SK-MEL-5 (cell line): ENCODE measurements around the gene UXS1. TPM values are rescaled to one million over a fixed set of nuclear protein-coding genes. Genes with fewer than 3 reads are reported as not detected.
"Not testable (repeated sequence)": the region's sequence is repeated elsewhere in the genome, so short reads cannot be mapped to it uniquely, and the experiment has no call there.

ENCODE experiments used
- DNase-seq: peaks from one replicate; pipeline ENCODE4 v3.0.0-alpha.2; 2016; ENCODE audit warnings: low read depth, low spot score
- in situ Hi-C: cut with HindIII; loops from 2 replicates; pipeline ENCODE4 v1.10.0; 2016; ENCODE audit warnings: low sequenced_read_pairs, high pct_unique_total_duplicates, low pct_unique_long_range_greater_than_20kb
- total RNA-seq: library from RNA; depleted of rRNA; stranded (reverse); fragments of >200 nt; shearing (Covaris generic); gene quantifications from 2 replicates; pipeline ENCODE4 v1.2.3, GENCODE V29; 2014

Gene UXS1
- total RNA-seq, 1 experiment from 2014 or later: 25.8 TPM

DNA sequence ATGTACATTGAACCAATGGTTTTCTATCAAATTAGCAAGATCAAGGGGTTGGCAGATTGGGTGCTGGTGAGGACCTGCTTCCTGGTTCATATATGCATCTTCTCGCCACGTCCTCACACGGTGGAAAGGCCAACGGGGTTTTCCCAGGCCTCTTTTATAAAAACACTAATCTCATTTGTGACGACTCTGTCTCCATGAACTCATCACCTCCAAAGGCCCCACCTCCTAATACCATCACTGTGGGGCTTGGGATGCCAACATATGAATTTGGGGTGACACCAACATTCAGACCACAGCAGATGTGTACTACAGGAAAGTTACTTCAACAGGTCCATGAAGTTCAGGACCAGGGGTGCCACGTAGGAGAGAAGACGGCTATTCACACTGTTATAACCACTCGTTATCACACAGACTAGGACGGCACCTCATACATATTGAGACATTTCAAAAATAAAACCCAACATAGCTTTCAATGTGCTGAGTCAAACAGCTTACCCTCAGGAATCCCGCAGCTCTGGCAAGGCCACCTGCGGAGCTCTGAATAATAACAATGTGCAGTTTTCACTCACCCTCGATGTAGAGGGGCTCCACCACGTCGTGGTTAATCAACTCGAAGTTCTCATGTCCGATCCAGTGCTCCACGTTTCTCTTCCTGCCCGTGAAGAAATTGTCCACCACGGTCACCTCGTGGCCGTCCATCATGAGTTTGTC lies 49.3 kb downstream of the UXS1 start:
- in situ Hi-C loops: no loop called here
- no peak for DNase-seq

DNA sequence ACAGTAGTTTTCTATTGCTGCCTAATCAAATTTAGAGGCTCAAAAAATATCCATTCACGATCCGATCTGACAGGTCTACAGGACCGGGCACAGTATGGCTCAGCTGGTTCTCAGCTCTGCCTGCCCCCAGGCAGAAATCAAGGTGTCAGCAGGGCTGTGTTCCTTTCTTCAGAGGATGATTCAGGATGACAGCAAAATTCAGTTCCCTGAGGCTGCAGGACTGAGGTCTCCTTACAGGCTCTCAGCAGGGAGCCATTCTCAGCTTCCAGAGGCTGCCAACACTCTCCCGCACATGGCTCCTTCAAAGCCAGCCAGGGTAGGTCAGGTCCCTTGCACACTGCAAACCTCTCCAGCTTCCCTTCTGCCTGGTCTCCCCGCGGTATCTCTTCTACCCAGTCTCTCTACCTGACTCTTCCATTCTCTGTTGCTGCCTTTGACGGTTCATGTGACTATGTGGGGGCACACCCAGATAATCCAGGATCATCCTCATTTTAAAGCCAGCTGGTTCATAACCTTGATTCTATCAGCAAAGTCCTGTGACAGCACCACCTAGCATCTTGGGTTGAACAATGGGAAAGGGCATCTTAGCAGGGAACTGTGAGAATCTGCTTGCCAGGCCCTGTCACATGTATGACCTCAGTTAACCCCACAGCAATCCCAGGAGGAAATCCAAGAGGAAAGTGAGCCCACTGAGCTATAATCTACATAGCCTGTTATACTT lies 50.4 kb downstream of the UXS1 start:
- in situ Hi-C loops: no loop called here
- DNase-seq: no peak

- in situ Hi-C loops: no loop called here
- no peak for DNase-seq
Measured at GRCh38 chr2:106142683-106143082, 51.4 kb downstream of the UXS1 start.

DNA sequence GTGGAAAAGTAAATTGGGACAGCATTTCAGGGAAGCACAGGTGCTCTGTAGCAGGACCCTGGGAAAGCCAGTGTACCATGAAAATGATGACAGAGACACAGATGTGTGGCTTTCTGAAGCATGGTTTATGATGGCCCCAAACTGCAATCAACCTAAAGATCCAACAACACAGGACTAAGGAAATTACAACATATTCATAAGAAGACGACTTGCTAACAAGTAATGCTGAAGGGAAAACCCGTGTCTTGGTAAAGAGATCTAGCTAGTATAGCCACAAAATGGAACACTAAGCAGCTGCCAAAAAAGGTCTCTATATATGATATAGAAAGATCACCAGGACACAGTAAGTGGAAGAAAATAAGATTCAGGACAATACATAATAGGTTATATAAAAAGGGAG lies 53.2 kb downstream of the UXS1 start:
- in situ Hi-C loops: no loop called here

DNA sequence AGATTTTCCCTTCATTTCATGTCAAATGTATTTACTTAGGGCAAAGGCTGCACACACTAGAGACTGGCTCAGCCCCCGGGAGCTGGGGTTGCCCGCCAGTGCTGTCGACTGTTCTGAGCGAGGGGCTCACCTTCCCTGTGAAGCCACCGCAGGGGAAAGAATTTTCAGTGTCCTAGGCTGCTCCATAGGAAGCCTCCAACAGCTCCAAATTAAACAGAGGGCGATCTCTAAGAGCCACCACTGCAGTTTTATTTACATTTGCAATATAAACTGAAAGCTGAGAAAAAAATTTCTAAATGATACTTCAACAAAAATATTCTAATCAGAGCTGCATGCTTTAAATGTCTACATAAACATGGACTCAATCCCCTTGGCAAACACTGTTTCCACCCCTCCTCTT lies 54.0 kb downstream of the UXS1 start:
- in situ Hi-C loops: no loop called here
- DNase-seq: no peak

More for the DNA sequence above, 53.2 kb downstream of the UXS1 start:
- no peak for DNase-seq

DNA sequence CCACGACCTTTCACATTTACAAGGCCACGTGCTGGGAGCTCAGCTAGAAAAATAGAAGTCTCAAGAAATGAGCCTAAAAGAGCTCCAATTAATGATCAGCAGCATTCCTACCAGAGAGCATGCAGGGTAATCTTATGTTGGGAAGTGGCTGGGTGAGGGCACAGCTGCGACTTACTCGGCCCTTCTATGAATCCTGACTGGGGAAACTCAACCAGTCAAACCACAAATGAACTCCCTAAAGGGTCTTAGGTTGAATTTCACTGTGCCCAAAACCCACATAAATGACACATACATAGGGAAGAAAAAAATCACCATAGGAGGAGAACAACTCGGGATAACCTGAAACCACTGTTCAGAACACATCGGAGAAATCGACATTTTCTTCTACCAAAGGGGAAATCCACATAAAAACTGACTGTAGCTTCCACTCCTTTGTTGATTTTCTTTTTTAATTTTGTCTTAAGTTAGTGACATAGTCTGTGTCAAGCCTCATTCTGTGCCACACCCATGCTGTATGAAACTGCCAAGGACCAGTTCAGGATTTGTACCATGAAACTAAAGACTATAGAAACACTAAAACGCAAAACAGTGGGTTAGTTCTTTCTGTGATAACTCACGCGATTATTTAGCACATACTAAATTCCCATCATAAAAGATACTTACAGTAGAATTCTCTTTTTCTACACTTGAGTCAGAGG lies 54.7 kb downstream of the UXS1 start:
- no peak for DNase-seq
- in situ Hi-C loops: no loop called here

GRCh38 chr2:106138543-106139237 lies 55.4 kb downstream of the UXS1 start:
- no peak for DNase-seq
- in situ Hi-C loops: no loop called here

DNA sequence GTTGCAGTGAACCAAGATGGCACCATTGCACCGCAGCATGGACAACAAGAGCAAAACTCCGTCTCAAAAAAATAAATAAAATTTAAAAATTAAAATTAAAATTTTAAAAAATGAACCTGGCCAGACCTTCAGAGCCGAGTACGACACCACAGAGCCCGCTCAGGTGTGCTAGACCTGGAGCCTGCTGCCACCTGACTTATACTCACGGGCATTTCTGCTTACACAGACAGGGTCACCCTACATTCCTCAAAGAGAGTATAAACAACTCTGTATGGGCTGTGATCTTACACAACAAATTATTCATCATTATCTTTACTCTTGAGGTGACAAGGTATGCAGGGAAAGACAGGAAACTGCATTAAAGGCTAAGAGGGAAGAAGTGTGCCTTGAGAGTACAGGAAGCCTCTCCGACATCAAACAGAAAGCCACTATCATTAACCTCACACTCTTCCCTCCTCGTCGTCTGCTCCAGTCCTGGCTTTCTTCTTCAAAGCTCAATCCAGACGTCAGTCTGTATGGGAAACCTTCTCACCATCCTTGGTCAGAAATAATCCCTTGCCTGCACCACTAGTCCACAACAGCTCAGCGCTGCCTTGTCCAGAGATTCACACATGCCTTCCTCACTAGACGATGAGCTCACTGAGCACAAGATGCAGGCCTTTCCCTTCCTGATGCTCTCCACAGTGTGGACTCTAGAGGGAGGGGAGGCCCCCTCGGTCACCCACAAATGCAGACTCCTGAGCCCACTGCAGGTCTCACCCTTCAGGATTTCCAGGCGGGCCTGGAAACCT lies 56.2 kb downstream of the UXS1 start:
- in situ Hi-C loops: no loop called here
- DNase-seq: no peak

DNA sequence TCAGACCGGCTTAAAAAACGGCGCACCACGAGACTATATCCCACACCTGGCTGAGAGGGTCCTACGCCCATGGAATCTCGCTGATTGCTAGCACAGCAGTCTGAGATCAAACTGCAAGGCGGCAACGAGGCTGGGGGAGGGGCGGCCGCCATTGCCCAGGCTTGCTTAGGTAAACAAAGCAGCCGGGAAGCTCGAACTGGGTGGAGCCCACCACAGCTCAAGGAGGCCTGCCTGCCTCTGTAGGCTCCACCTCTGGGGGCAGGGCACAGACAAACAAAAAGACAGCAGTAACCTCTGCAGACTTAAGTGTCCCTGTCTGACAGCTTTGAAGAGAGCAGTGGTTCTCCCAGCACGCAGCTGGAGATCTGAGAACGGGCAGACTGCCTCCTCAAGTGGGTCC lies 62.9 kb downstream of the UXS1 start:
- in situ Hi-C loops, DNase-seq: not testable (repeated sequence)

- in situ Hi-C loops: no loop called here
- no peak for DNase-seq
Measured at GRCh38 chr2:106130251-106130998, 63.7 kb downstream of the UXS1 start.

GRCh38 chr2:106129592-106129991 lies 64.5 kb downstream of the UXS1 start:
- in situ Hi-C loops: no loop called here

DNA sequence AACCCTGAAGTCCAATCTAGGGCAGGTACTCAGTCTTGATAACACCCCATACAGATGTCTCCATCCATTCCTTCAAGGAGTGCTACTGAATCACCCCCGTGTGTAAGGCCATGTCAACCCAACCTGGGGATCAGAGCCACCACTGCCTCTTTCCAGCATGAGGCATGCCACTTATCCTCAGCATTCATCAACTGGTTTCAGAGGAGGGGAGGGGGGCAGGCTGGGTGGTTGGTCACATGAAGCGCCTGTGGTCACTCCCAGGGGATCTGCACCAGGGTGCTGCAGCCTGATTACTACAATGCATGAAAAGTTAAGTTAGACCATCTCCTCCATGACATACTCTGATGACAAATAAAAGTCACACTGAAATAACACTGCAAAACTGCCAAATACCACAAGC lies 65.0 kb downstream of the UXS1 start:
- peak; percentile 11 for DNase-seq
- in situ Hi-C loops: no loop called here

More at GRCh38 chr2:106129592-106129991, 64.5 kb downstream of the UXS1 start:
- no peak for DNase-seq

GRCh38 chr2:106127776-106128268 lies 66.3 kb downstream of the UXS1 start:
- DNase-seq: no peak
- in situ Hi-C loops: no loop called here

- in situ Hi-C loops: no loop called here
Measured at GRCh38 chr2:106127282-106127771, 66.8 kb downstream of the UXS1 start.

GRCh38 chr2:106126705-106127281 lies 67.3 kb downstream of the UXS1 start:
- in situ Hi-C loops: no loop called here
- DNase-seq: no peak

More at GRCh38 chr2:106127282-106127771, 66.8 kb downstream of the UXS1 start:
- no peak for DNase-seq

DNA sequence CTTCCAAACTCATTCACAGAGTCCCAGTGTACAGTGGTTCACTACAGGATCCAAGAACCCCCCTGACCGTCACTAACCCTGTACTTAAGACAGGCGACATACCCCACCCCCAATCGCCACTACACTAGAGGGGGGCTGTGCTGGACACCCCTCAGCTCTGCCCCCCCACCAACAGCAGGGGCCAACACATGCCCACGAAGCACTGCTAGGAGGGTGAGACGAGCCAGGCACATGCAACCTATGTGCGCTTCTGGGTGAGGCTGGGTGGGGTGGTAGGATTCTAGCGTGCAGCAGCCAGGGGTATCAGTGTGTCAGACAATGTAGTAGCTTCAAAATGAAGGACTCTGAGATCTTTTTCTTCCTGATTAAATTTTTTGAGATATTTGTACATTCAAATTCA lies 67.8 kb downstream of the UXS1 start:
- no peak for DNase-seq
- in situ Hi-C loops: no loop called here
